Left colon (tissue), 2 donors: ENCODE results near the gene COL6A2. TPM values are rescaled to one million over a fixed set of nuclear protein-coding genes. Genes with fewer than 3 reads are reported as not detected.

Source experiments
- ATAC-seq: fragments of 200-7000 bp; cut with Tn5 transposase; one replicate; pipeline ENCODE4 v1.9.1; 2020; ENCODE audit warnings: mild to moderate bottlenecking, moderate library complexity
- DNase-seq, 2 donors: peaks; one replicate each; pipeline ENCODE4 v3.0.0-alpha.2; 2020
- intact Hi-C, 2 donors: fragments of 100-400 bp; cut with DNase I in 1 of 2; cut with micrococcal nuclease in 1 of 2; formaldehyde crosslinking; loops; one replicate each; pipeline versions ENCODE4 v1.11.2 to v1.14.0; 2022; cut with DNase I, micrococcal nuclease
- long read RNA-seq: library from polyadenylated mRNA; unstranded; transcript quantifications from one replicate; pipeline ENCODE4 v2.0.0, GENCODE V29; 2021
- total RNA-seq, 2 donors: library from RNA; stranded (reverse); fragmentation: NEBNext Ultra II Directional; extraction: Animal tissue kit (Norgen Biotek cat#: 25700); gene quantifications; one replicate each; pipeline ENCODE4 v1.2.1, GENCODE V29; 2021
- donor health status: DM: no; HTN: no; CAD: no.
- donor health status: DM: yes; HTN: yes; CAD: no.

The COL6A2 gene
- 100 to 1,000 TPM in 1 of 2 donors, 10 to 100 TPM in 1; 65.5 to 193 TPM for total RNA-seq
- long read RNA-seq, transcript COL6A2-201 (28 exons, 3,461 nt): major isoform, 15 of 123 reads
- long read RNA-seq, partial matches to known transcripts: 74 of 123 reads
- long read RNA-seq, other reads (novel, unspliced or antisense): 32 of 123 reads

- ATAC-seq (peak; percentile 75), DNase-seq (peak; percentile 40 to 56)
- intact Hi-C loops: no loop called here
Measured at GRCh38 chr21:46097336-46098293, at the start of gene COL6A2. TSS of gene COL6A2 (plus strand) at chr21:46098112.

DNA sequence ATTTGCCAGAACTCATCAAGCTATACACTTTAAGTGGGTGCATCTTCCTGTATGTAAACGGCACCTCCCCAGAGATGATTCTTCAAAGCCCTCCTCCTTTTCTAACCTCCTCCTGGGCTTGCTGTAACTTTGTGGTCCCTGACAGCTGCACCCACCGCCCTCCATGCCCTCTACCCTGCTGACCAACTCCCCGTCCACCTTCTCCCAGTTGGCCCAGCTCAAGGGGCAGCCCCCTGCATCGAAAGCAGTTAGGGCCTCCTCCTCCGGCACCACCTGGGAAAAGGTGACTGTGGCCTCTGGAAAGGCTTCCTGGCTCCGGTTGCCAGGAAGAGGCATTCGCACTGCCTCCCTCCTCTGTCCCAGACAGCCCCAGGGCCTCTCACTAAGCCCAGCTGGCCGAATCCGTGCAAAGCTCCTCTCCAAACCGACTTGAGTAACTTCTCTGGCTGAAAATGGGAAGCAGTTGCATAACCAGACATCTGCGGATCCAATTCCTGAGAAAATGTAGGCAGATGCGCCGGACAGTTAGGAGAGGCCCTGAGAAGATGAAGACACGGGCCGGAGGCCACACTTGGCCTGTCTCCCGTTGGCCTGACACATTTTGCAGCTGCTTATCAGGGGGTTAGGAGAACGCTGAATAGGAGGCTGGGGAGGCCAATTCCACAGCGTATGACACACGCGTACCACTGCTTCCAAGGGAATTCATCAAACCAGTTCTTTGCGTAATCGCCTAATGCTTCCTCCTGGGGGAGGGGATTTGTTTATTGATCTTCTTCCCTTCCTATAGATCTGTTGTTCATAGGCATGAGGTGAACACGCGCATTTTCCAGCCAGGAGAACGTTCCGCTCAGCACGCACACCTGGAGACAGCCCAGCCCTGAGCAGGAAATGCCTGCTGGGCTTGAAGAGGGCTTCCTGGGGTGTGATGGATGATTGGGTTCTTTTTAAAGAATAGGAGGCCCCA is 48.7 kb upstream of the COL6A2 start:
- intact Hi-C loops: no loop called here
- ATAC-seq: no peak
- peak in 1 of 2 donors; percentile 72 for DNase-seq

- DNase-seq: no peak
- ATAC-seq: no peak
Measured at GRCh38 chr21:46049890-46050667, 47.8 kb upstream of the COL6A2 start.

GRCh38 chr21:46050668-46051378 is 47.1 kb upstream of the COL6A2 start:
- ATAC-seq: no peak
- intact Hi-C loops: no loop called here
- no peak for DNase-seq

More at GRCh38 chr21:46049890-46050667, 47.8 kb upstream of the COL6A2 start:
- intact Hi-C loops: no loop called here

DNA sequence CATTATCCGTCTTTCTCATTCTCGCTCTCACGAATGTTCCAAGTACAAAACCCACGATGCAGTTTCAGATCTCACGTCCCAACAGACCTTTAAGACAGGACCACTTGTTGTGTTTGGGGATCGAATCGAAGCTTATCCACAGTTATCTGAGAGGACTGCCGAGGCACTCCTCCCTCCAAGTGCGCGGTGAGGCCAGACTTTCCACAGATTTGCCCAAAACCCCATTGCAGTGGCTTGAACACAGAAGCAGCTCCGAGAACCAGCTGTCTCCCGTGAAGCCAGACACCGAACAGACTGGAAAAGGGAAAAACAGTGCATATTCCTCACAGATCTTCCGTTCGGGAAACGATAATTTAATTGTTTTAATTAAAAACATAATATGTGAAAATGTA is 46.5 kb upstream of the COL6A2 start:
- DNase-seq (no peak), ATAC-seq (no peak)
- intact Hi-C loops: no loop called here

GRCh38 chr21:46051821-46052675 is 45.9 kb upstream of the COL6A2 start:
- intact Hi-C loops: no loop called here
- no peak for ATAC-seq
- DNase-seq: no peak

DNA sequence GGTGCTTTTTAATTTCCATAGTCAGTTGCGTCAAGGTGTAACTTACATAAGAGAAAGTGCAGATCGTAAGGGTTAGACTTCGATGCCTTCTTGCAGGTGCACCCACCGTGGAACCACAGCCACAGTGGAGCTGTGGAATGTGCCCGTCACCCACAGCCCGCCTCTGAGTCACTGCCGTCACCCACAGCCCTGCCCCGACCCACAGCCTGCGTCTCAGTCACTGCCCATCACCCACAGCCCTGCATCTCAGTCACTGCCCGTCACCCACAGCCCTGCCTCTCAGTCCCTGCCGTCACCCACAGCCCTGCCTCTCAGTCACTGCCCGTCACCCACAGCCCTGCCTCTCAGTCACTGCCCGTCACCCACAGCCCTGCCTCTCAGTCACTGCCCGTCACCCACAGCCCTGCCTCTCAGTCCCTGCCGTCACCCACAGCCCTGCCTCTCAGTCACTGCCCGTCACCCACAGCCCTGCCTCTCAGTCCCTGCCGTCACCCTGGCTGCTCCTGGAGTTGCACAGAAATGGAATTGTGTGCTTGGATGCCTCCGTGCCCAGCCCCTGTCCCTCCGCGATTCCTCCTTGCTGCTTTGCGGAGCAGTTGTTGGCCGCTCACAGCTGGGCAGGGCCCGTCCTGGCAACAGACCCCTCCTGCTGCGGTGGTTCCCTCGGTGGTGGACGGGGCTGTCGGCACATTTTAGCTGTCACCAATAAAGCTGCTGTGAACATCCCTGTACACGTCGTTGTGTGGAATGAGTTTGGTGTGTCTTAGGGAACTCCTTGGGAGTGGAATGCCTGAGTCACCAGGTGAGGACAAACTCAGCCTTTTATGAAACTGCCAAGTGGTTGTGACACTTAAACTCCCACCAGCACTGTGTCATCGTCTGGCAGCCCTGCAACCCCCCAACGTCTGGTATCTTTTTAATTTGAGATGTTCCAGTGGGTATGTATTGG is 44.9 kb upstream of the COL6A2 start:
- intact Hi-C loops: no loop called here
- ATAC-seq: no peak

GRCh38 chr21:46054031-46054430 is 43.9 kb upstream of the COL6A2 start:
- intact Hi-C loops: no loop called here
- ATAC-seq (no peak), DNase-seq (no peak)

More for the DNA sequence above, 44.9 kb upstream of the COL6A2 start:
- no peak for DNase-seq

DNA sequence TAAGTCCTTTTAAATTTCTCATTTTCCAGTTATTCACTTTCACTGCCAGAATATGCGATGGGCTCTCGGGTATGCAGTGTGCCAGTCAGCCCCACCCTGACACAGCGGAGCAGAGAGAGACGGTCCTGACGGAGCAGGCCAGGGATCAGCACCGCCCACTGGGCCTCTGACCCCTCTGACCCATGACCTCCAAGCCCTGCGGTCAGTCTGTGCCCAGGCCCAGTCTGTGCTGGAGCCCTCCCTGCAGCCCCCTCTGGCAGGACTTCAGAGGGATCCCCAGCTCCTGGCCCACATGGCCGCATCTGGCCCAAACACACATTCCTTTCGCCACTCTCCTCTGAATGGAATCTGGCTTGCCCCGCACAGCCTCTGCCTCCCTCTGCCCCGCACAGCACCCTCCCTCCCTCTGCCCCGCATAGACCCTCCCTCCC is 43.4 kb upstream of the COL6A2 start:
- no peak for ATAC-seq
- intact Hi-C loops: no loop called here
- DNase-seq: no peak

DNA sequence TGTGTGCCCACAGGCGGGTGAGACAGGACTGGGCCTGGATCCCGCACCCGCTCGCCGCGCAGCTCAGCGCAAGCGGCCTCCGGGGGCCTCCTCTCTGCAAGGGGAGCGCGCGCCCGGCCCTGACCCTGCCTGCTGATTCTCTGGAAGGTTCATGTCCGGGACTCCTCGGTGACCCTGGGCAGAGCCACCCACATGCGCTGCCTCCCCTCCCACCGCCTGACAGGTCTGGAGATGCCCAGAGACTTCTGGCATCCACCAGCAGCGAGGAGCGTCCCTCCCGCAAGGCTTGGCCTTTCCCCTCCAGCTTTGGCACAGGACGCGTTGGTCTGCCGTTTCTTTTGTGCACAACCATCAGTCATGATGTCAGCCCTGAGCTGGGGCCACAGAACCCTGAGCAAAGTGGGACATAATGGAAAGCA is 42.0 kb upstream of the COL6A2 start:
- DNase-seq (no peak), ATAC-seq (no peak)
- intact Hi-C loops: no loop called here

DNA sequence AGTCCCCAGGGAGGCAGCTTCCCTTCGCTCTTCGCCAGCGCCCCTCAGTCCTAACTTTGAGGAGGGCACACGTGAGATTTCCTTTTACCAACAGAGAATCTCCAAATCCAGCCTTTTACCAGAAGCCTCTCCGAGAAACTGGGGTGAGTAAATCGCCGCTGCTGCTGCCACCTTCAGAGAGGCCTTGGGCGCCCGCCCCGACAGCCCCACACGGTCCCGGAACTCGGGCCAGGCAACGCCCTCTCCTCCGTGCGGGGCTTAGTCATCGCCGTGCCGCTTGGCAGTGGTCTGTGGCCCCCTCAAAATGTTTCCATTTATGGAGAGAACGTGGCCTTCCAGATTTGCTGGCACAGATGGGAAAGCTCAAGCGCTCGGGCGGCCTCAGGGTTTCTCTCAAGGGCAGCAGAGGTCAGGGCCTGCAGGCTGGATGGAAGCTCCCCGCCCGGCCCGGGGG is 41.4 kb upstream of the COL6A2 start:
- DNase-seq: peak; percentile 59 to 86
- peak; percentile 51 for ATAC-seq
- intact Hi-C loops: no loop called here

GRCh38 chr21:46057111-46057709 is 40.7 kb upstream of the COL6A2 start:
- DNase-seq: no peak
- no peak for ATAC-seq
- intact Hi-C loops: no loop called here

GRCh38 chr21:46057710-46058241 is 40.1 kb upstream of the COL6A2 start:
- intact Hi-C loops: no loop called here
- no peak for ATAC-seq
- no peak for DNase-seq

GRCh38 chr21:46058431-46059145 is 39.3 kb upstream of the COL6A2 start:
- no peak for DNase-seq
- intact Hi-C loops: no loop called here
- ATAC-seq: no peak
